ENCODE measurements around the gene DUSP15.
"Not testable (repeated sequence)": the region's sequence is repeated elsewhere in the genome, so short reads cannot be mapped to it uniquely, and the experiment has no call there.

The DUSP15 gene

GRCh38 chr20:31869942-31870725 lies at the start of gene DUSP15, which contains the start of gene TTLL9:
DUSP15 (minus strand) TSS chr20:31870527; CDS start chr20:31870337, 190 bp downstream.
TTLL9 (plus strand) TSS chr20:31870634; CDS start chr20:31871127, 493 bp downstream.
- H3K4me3 ChIP-seq (ENCODE audit: low read depth, low read length), result peak within 1 kb of the TSS; percentile 34
- TF ChIP-seq CTCF (IDR thresholded peaks at IDR 0.05; ENCODE audit: borderline replicate concordance, insufficient read depth, low read depth, low read length), result no peak

- TF ChIP-seq CTCF (IDR thresholded peaks at IDR 0.05; ENCODE audit: borderline replicate concordance, insufficient read depth, low read depth, low read length), result no peak
- no peak overlapping the region for H3K4me3 ChIP-seq (ENCODE audit: low read depth, low read length)
Observed at GRCh38 chr20:31919410-31920155, 49.3 kb upstream of the DUSP15 start.

- H3K4me3 ChIP-seq (ENCODE audit: low read depth, low read length), result no peak overlapping the region
- TF ChIP-seq CTCF (IDR thresholded peaks at IDR 0.05; ENCODE audit: borderline replicate concordance, insufficient read depth, low read depth, low read length), result no peak
Observed at GRCh38 chr20:31918466-31919105, 48.3 kb upstream of the DUSP15 start.

- H3K4me3 ChIP-seq (ENCODE audit: low read depth, low read length), result not testable (repeated sequence)
Observed at GRCh38 chr20:31917962-31918412, 47.7 kb upstream of the DUSP15 start.

GRCh38 chr20:31916708-31917107 lies 46.4 kb upstream of the DUSP15 start:
- H3K4me3 ChIP-seq (ENCODE audit: low read depth, low read length), result no peak overlapping the region
- no peak for TF ChIP-seq CTCF (IDR thresholded peaks at IDR 0.05; ENCODE audit: borderline replicate concordance, insufficient read depth, low read depth, low read length)

- no peak for TF ChIP-seq CTCF (IDR thresholded peaks at IDR 0.05; ENCODE audit: borderline replicate concordance, insufficient read depth, low read depth, low read length)
- H3K4me3 ChIP-seq (ENCODE audit: low read depth, low read length), result no peak overlapping the region
Observed at GRCh38 chr20:31915491-31916280, 45.4 kb upstream of the DUSP15 start.

- TF ChIP-seq CTCF (IDR thresholded peaks at IDR 0.05; ENCODE audit: borderline replicate concordance, insufficient read depth, low read depth, low read length), result no peak
- no peak overlapping the region for H3K4me3 ChIP-seq (ENCODE audit: low read depth, low read length)
Observed at GRCh38 chr20:31914170-31914569, 43.8 kb upstream of the DUSP15 start.
